ENCODE measurements around the gene ALG12.

Gene ALG12

GRCh38 chr22:49918911-49919881 is 958 bp upstream of the ALG12 start:
- no peaks in the 10 kb centered on the region for H3K9me3 Mint-ChIP-seq
- H3K4me1 Mint-ChIP-seq, result peaks cover 28% of the 10 kb centered on the region
- peak overlapping the region; percentile 41 for H3K27ac Mint-ChIP-seq
- H3K36me3 Mint-ChIP-seq, result no peaks in the 10 kb centered on the region
- H3K4me3 Mint-ChIP-seq, result peak overlapping the region; percentile 82
- no peaks in the 10 kb centered on the region for H3K27me3 Mint-ChIP-seq

GRCh38 chr22:49916831-49917230 is 1.4 kb downstream of the ALG12 start:
- no peaks in the 10 kb centered on the region for H3K9me3 Mint-ChIP-seq
- no peaks in the 10 kb centered on the region for H3K36me3 Mint-ChIP-seq
- no peak overlapping the region for H3K27ac Mint-ChIP-seq
- H3K4me1 Mint-ChIP-seq, result peaks cover 25% of the 10 kb centered on the region
- H3K27me3 Mint-ChIP-seq, result no peaks in the 10 kb centered on the region
- H3K4me3 Mint-ChIP-seq, result peak overlapping the region; percentile 90

DNA sequence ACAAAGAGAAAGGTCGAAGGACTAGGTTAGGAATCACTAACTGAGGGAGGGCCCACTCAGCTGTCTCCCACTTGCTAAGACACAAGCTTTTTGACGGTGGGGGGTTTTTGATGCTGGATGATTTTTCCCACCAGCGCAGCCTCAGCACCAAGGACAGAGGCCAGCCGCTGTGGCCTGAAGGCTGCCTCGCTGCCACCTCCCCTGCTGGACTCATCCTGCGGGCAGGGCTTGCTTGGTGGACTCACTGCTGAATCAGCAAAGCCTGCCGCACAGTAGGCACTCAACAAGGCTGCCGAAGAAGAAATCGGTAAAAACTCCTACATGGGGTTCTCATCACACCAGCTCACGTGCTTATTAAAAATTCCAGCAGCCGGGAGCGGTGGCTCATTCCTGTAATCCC is 2.6 kb downstream of the ALG12 start:
- H3K36me3 Mint-ChIP-seq, result no peaks in the 10 kb centered on the region
- no peaks in the 10 kb centered on the region for H3K27me3 Mint-ChIP-seq
- H3K4me1 Mint-ChIP-seq, result peaks cover 25% of the 10 kb centered on the region
- no peak overlapping the region for H3K27ac Mint-ChIP-seq
- peak overlapping the region; percentile 11 for H3K4me3 Mint-ChIP-seq
- no peaks in the 10 kb centered on the region for H3K9me3 Mint-ChIP-seq

- Mint-ChIP-seq H3K27ac (no peak overlapping the region), H3K9me3 (no peaks in the 10 kb centered on the region), H3K4me1 (peaks cover 14% of the 10 kb centered on the region), H3K4me3 (no peak overlapping the region), H3K36me3 (no peaks in the 10 kb centered on the region), H3K27me3 (no peaks in the 10 kb centered on the region)
These were observed 4.0 kb downstream of the ALG12 start for GRCh38 chr22:49914256-49914655.

GRCh38 chr22:49913446-49913845 is 4.8 kb downstream of the ALG12 start:
- H3K27me3 Mint-ChIP-seq, result no peaks in the 10 kb centered on the region
- H3K4me3 Mint-ChIP-seq, result no peak overlapping the region
- no peaks in the 10 kb centered on the region for H3K36me3 Mint-ChIP-seq
- H3K27ac Mint-ChIP-seq, result no peak overlapping the region
- no peaks in the 10 kb centered on the region for H3K9me3 Mint-ChIP-seq
- H3K4me1 Mint-ChIP-seq, result peaks cover 14% of the 10 kb centered on the region

GRCh38 chr22:49913026-49913425 is 5.2 kb downstream of the ALG12 start:
- Mint-ChIP-seq H3K36me3 (no peaks in the 10 kb centered on the region), H3K9me3 (no peaks in the 10 kb centered on the region), H3K4me1 (peaks cover 14% of the 10 kb centered on the region), H3K27me3 (no peaks in the 10 kb centered on the region), H3K4me3 (no peak overlapping the region), H3K27ac (no peak overlapping the region)

DNA sequence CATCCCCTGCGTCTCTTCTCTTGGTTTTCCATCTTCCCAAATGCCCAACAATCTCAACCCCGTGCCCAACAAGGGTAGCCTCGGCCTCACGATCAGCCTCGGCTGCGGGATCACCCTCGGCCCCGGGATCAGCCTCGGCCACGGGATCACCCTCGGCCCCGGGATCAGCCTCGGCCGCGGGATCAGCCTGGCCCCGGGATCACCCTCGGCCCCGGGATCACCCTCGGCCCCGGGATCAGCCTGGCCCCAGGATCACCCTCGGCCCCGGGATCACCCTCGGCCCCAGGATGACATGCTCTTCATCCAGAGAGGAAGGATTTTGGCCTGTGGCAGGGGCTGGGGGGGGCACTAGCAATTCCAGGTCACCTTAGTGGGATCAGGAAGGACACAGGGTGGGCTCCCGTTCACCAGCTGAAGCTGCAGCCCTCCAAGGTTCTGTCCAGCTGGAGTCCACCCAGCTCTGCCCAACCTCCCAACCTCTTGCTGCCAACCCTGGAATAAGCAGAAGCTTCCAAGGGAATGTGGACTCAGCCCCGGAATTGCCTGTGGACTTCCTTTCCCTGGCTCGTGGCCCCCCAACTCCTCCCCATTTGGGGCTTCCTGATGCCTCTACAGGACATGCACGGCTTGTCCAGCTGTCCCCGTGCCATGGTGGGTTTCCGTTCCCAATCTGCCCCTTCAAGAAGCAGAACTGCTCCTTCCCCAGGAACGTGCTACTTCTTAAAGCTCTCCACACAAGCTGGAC is 6.2 kb downstream of the ALG12 start:
- Mint-ChIP-seq H3K27ac (no peak overlapping the region), H3K4me1 (peaks cover 11% of the 10 kb centered on the region), H3K36me3 (peaks cover 5% of the 10 kb centered on the region), H3K4me3 (no peak overlapping the region), H3K9me3 (no peaks in the 10 kb centered on the region), H3K27me3 (no peaks in the 10 kb centered on the region)

DNA sequence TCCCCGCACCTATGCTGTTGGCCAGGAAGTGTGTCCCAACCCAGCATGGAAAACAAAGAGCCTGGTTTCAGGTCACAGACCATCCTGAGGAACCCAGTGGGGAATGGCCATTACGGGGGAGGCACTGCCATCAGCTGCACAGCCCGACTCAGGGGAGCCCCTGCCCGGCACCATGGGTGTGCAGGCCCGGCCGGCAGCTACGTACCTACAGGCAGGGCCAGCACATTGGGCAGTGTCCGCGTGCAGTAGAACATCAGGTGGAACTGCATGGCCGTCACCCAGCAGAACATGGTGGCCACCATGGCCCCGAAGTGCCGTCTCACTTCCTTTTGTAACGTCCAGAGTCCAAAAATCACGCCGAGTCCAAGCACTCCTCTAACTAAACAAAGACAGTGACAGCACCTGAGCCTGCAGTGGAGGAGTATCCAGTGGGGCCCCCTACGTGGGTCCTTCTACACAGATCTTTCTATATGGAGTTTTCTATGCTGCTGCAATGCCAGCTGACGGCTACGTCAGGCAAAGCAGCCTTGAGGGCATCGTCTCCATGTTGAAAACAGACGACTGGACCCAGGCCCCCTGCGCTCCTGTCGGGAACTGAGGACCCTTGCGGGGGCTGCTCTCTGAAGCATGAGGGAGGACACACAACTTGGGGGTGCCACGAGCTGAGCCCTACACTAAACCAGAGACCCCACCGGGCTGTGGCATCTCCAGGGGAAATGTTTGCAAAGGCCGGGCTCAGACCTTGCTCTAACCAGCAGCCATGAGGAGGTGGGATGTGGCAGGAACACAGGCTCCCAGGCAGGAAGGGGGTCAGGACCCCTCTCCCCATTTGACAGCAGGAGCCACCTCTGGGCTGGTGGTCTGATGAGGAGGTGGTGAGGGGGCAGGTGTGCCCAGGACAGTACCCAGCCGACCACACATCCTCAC is 7.7 kb downstream of the ALG12 start:
- peaks cover 6% of the 10 kb centered on the region for H3K36me3 Mint-ChIP-seq
- H3K27me3 Mint-ChIP-seq, result no peaks in the 10 kb centered on the region
- H3K9me3 Mint-ChIP-seq, result no peaks in the 10 kb centered on the region
- H3K27ac Mint-ChIP-seq, result no peak overlapping the region
- peaks cover 3% of the 10 kb centered on the region for H3K4me1 Mint-ChIP-seq
- H3K4me3 Mint-ChIP-seq, result no peak overlapping the region

GRCh38 chr22:49909476-49910205 is 8.6 kb downstream of the ALG12 start:
- Mint-ChIP-seq H3K27me3 (no peaks in the 10 kb centered on the region), H3K27ac (no peak overlapping the region), H3K4me1 (no peaks in the 10 kb centered on the region), H3K36me3 (peaks cover 6% of the 10 kb centered on the region), H3K4me3 (no peak overlapping the region), H3K9me3 (no peaks in the 10 kb centered on the region)

- H3K4me1 Mint-ChIP-seq, result no peaks in the 10 kb centered on the region
- H3K27me3 Mint-ChIP-seq, result no peaks in the 10 kb centered on the region
- no peak overlapping the region for H3K4me3 Mint-ChIP-seq
- no peaks in the 10 kb centered on the region for H3K9me3 Mint-ChIP-seq
- H3K27ac Mint-ChIP-seq, result no peak overlapping the region
- H3K36me3 Mint-ChIP-seq, result peaks cover 6% of the 10 kb centered on the region
These were observed 10.4 kb downstream of the ALG12 start for GRCh38 chr22:49907807-49908206.

DNA sequence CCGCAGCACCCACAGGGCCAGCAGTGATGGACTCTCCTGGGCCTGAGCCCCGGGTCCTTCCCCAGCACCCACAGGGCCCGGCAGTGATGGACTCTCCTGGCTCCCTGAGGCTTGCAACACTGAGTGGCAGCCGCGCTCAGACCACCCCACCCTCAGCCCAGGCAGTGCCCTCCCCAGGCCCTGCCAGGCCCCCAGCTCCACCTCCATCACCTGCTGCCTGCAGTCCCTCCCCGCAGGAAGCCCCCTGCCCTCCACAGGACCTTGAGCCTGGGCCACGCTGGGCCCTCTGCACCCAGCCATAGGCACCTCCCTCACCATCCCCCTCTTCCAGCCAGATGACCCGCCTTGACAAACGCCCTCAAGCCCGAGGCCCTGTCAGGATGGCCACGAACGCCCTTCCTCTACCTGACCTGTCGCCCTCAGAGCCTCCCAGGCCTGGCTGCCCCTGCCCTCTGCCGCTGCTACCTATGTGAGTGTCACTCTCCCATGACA is 11.4 kb downstream of the ALG12 start:
- H3K4me1 Mint-ChIP-seq, result no peaks in the 10 kb centered on the region
- H3K27ac Mint-ChIP-seq, result peak overlapping the region; percentile 69
- no peaks in the 10 kb centered on the region for H3K27me3 Mint-ChIP-seq
- H3K36me3 Mint-ChIP-seq, result peaks cover 9% of the 10 kb centered on the region
- no peaks in the 10 kb centered on the region for H3K9me3 Mint-ChIP-seq
- no peak overlapping the region for H3K4me3 Mint-ChIP-seq

- H3K36me3 Mint-ChIP-seq, result peaks cover 9% of the 10 kb centered on the region
- no peak overlapping the region for H3K27ac Mint-ChIP-seq
- H3K27me3 Mint-ChIP-seq, result no peaks in the 10 kb centered on the region
- no peak overlapping the region for H3K4me3 Mint-ChIP-seq
- no peaks in the 10 kb centered on the region for H3K9me3 Mint-ChIP-seq
- H3K4me1 Mint-ChIP-seq, result no peaks in the 10 kb centered on the region
These were observed 12.0 kb downstream of the ALG12 start for GRCh38 chr22:49906071-49906798.

GRCh38 chr22:49905465-49905864 is 12.8 kb downstream of the ALG12 start:
- H3K27me3 Mint-ChIP-seq, result no peaks in the 10 kb centered on the region
- H3K9me3 Mint-ChIP-seq, result no peaks in the 10 kb centered on the region
- H3K27ac Mint-ChIP-seq, result no peak overlapping the region
- H3K36me3 Mint-ChIP-seq, result peaks cover 13% of the 10 kb centered on the region
- H3K4me3 Mint-ChIP-seq, result no peak overlapping the region
- no peaks in the 10 kb centered on the region for H3K4me1 Mint-ChIP-seq

GRCh38 chr22:49904040-49904369 is 14.2 kb downstream of the ALG12 start:
- no peaks in the 10 kb centered on the region for H3K4me1 Mint-ChIP-seq
- no peaks in the 10 kb centered on the region for H3K27me3 Mint-ChIP-seq
- no peak overlapping the region for H3K27ac Mint-ChIP-seq
- peaks cover 14% of the 10 kb centered on the region for H3K36me3 Mint-ChIP-seq
- no peaks in the 10 kb centered on the region for H3K9me3 Mint-ChIP-seq
- H3K4me3 Mint-ChIP-seq, result no peak overlapping the region
